ENCODE data around the gene MIA.
A peak's percentile ranks its signal among the peaks of the same experiment; 100 is the strongest.
"Not testable (repeated sequence)": the region's sequence is repeated elsewhere in the genome, so short reads cannot be mapped to it uniquely, and the experiment has no call there.

The MIA gene

GRCh38 chr19:40781140-40781539, 5.8 kb downstream of the MIA start:
- DNase-seq, result no peak

GRCh38 chr19:40783711-40784110, 8.4 kb downstream of the MIA start:
- no peak for DNase-seq

- DNase-seq, result not testable (repeated sequence)
These were observed 8.8 kb downstream of the MIA start for GRCh38 chr19:40784146-40784545.

GRCh38 chr19:40785526-40785925, 10.2 kb downstream of the MIA start:
- no peak for DNase-seq

GRCh38 chr19:40786060-40787037, 11.0 kb downstream of the MIA start:
- DNase-seq, result no peak

- no peak for DNase-seq
These were observed 16.0 kb downstream of the MIA start for GRCh38 chr19:40791349-40791748.

GRCh38 chr19:40791996-40792395, 16.7 kb downstream of the MIA start:
- DNase-seq, result no peak

- DNase-seq, result no peak
These were observed 22.0 kb downstream of the MIA start for GRCh38 chr19:40797166-40797962.

- DNase-seq, result peak; percentile 78
These were observed 22.8 kb downstream of the MIA start for GRCh38 chr19:40797963-40798682.

- DNase-seq, result peak; percentile 100
These were observed 23.6 kb downstream of the MIA start, which contains the start of gene EGLN2 for GRCh38 chr19:40798683-40799557. Gene EGLN2 (plus strand): TSS chr19:40799191. CDS start chr19:40800573, 1,382 bp downstream.

GRCh38 chr19:40799558-40800338, 24.4 kb downstream of the MIA start:
- peak; percentile 40 for DNase-seq

GRCh38 chr19:40800339-40800996, 25.1 kb downstream of the MIA start:
- DNase-seq, result no peak

GRCh38 chr19:40800997-40801377, 25.7 kb downstream of the MIA start:
- DNase-seq, result no peak

GRCh38 chr19:40801426-40802299, 26.3 kb downstream of the MIA start:
- no peak for DNase-seq

GRCh38 chr19:40802300-40803169, 27.2 kb downstream of the MIA start:
- no peak for DNase-seq

- DNase-seq, result no peak
These were observed 28.0 kb downstream of the MIA start for GRCh38 chr19:40803170-40803856.

GRCh38 chr19:40803857-40804782, 28.8 kb downstream of the MIA start:
- peak; percentile 64 for DNase-seq
